Nephron (organoid): ENCODE data around the gene MCHR1.

Experiments used
- H3K27ac Mint-ChIP-seq, 3 experiments: 2 replicates each; pipeline ENCODE4 v1.8.0; 2020; ENCODE audit warnings: mixed read lengths in 3 of 3, mild to moderate bottlenecking in 2 of 3, moderate library complexity in 1 of 3
- H3K27me3 Mint-ChIP-seq: 2 replicates; pipeline ENCODE4 v1.8.0; 2021; ENCODE audit warnings: low read depth, mild to moderate bottlenecking, moderate library complexity, mixed read lengths
- H3K36me3 Mint-ChIP-seq: 2 replicates; pipeline ENCODE4 v1.8.0; 2020; ENCODE audit warnings: low read depth, mixed read lengths
- H3K4me1 Mint-ChIP-seq: 2 replicates; pipeline ENCODE4 v1.8.0; 2020; ENCODE audit warnings: mixed read lengths
- H3K4me3 Mint-ChIP-seq, 3 experiments: 2 replicates each; pipeline ENCODE4 v1.8.0; 2020; ENCODE audit warnings: mild to moderate bottlenecking in 3 of 3, mixed read lengths in 3 of 3, moderate library complexity in 2 of 3
- H3K9me3 Mint-ChIP-seq: 2 replicates; pipeline ENCODE4 v1.8.0; 2020; ENCODE audit warnings: mixed read lengths
- CTCF ChIP-seq, 3 experiments: fragments of 200-600 bp; sonication (generic); IDR thresholded peaks; one replicate each; pipeline ENCODE4 v1.5.0; 2021; ENCODE audit warnings: antibody characterized with exemption in 3 of 3; ENCODE audit not compliant: unreplicated experiment in 3 of 3

The MCHR1 gene

GRCh38 chr22:40720538-40721256 lies 41.4 kb downstream of the MCHR1 start:
- Mint-ChIP-seq H3K9me3 (no peaks in the 10 kb centered on the region), H3K36me3 (no peaks in the 10 kb centered on the region), H3K27me3 (peaks cover 14% of the 10 kb centered on the region), H3K4me1 (peaks cover 21% of the 10 kb centered on the region), H3K27ac (peak overlapping the region; percentile 65 to 78 (median 72)), H3K4me3 (no peak overlapping the region)
- TF ChIP-seq CTCF (IDR thresholded peaks at IDR 0.05; ENCODE audit: unreplicated experiment in 3 of 3) = no peak

GRCh38 chr22:40721266-40721665 lies 42.0 kb downstream of the MCHR1 start:
- TF ChIP-seq CTCF (IDR thresholded peaks at IDR 0.05; ENCODE audit: unreplicated experiment in 3 of 3) = no peak
- no peak overlapping the region for H3K4me3 Mint-ChIP-seq
- no peaks in the 10 kb centered on the region for H3K9me3 Mint-ChIP-seq
- peak overlapping the region; percentile 65 to 78 (median 72) for H3K27ac Mint-ChIP-seq
- peaks cover 21% of the 10 kb centered on the region for H3K4me1 Mint-ChIP-seq
- H3K36me3 Mint-ChIP-seq = no peaks in the 10 kb centered on the region
- peaks cover 14% of the 10 kb centered on the region for H3K27me3 Mint-ChIP-seq

GRCh38 chr22:40723396-40723933 lies 44.2 kb downstream of the MCHR1 start:
- H3K36me3 Mint-ChIP-seq = no peaks in the 10 kb centered on the region

GRCh38 chr22:40726514-40726913 lies 47.2 kb downstream of the MCHR1 start:
- Mint-ChIP-seq H3K36me3 (no peaks in the 10 kb centered on the region), H3K4me3 (peak overlapping the region in 1 of 3 experiments; percentile 55), H3K9me3 (no peaks in the 10 kb centered on the region), H3K27me3 (no peaks in the 10 kb centered on the region), H3K27ac (peak overlapping the region; percentile 62 to 89 (median 75)), H3K4me1 (peaks cover 29% of the 10 kb centered on the region)
- no peak for TF ChIP-seq CTCF (IDR thresholded peaks at IDR 0.05; ENCODE audit: unreplicated experiment in 3 of 3)

More at GRCh38 chr22:40723396-40723933, 44.2 kb downstream of the MCHR1 start:
- no peak overlapping the region for H3K4me3 Mint-ChIP-seq
- H3K4me1 Mint-ChIP-seq = peaks cover 35% of the 10 kb centered on the region
- H3K27ac Mint-ChIP-seq = no peak overlapping the region
- H3K27me3 Mint-ChIP-seq = peaks cover 9% of the 10 kb centered on the region
- no peaks in the 10 kb centered on the region for H3K9me3 Mint-ChIP-seq
- no peak for TF ChIP-seq CTCF (IDR thresholded peaks at IDR 0.05; ENCODE audit: unreplicated experiment in 3 of 3)

- TF ChIP-seq CTCF (IDR thresholded peaks at IDR 0.05; ENCODE audit: unreplicated experiment in 3 of 3) = no peak
- no peaks in the 10 kb centered on the region for H3K36me3 Mint-ChIP-seq
These were observed 48.0 kb downstream of the MCHR1 start for GRCh38 chr22:40727070-40727963.

More at GRCh38 chr22:40727070-40727963, 48.0 kb downstream of the MCHR1 start:
- no peak overlapping the region for H3K4me3 Mint-ChIP-seq
- no peaks in the 10 kb centered on the region for H3K27me3 Mint-ChIP-seq
- H3K4me1 Mint-ChIP-seq = peaks cover 28% of the 10 kb centered on the region
- H3K9me3 Mint-ChIP-seq = no peaks in the 10 kb centered on the region
- H3K27ac Mint-ChIP-seq = peak overlapping the region; percentile 48 to 75 (median 61)
